Thyroid gland (tissue), 4 donors: ENCODE data around the gene MTFMT. TPM values are rescaled to one million over a fixed set of nuclear protein-coding genes. Genes with fewer than 3 reads are reported as not detected.

Experiments
- DNase-seq, 2 donors: peaks; one replicate each; pipeline ENCODE4 v3.0.0-alpha.2; 2019
- H3K27ac ChIP-seq, 3 donors: fragments of 200-600 bp; sonication (generic); 1 replicate in 2 of 3; 2 replicates in 1 of 3; pipeline ENCODE4 v1.5.1; 2016 to 2019; ENCODE audit warnings: mild to moderate bottlenecking in 1 of 3, moderate library complexity in 1 of 3
- H3K27me3 ChIP-seq: fragments of 200-600 bp; sonication (generic); one replicate; pipeline ENCODE4 v1.5.1; 2019
- H3K36me3 ChIP-seq, 2 donors: fragments of 200-600 bp; sonication (generic); one replicate each; pipeline ENCODE4 v1.5.1; 2016 to 2019
- H3K4me1 ChIP-seq, 2 donors: fragments of 200-600 bp; sonication (generic); one replicate each; pipeline ENCODE4 v1.5.1; 2017 to 2019
- H3K4me3 ChIP-seq, 3 donors: fragments of 200-600 bp; sonication (generic); replicated peaks in 1 of 3; 1 replicate in 2 of 3; 2 replicates in 1 of 3; pipeline ENCODE4 v1.5.1; 2016; ENCODE audit warnings: mild to moderate bottlenecking in 1 of 3
- H3K9me3 ChIP-seq: fragments of 200-600 bp; sonication (generic); one replicate; pipeline ENCODE4 v1.5.1; 2017
- CTCF ChIP-seq, 6 experiments: fragments of 200-600 bp in 3 of 6; fragments of 450-650 bp in 3 of 6; sonication (generic) in 3 of 6; IDR thresholded peaks; one replicate each; pipeline ENCODE4 v1.5.1; 2016 to 2019; ENCODE audit warnings: antibody characterized with exemption in 6 of 6, mild to moderate bottlenecking in 2 of 6, inconsistent platforms in 1 of 6, moderate library complexity in 1 of 6
- POLR2A ChIP-seq, 2 donors: fragments of 450-650 bp; IDR thresholded peaks; one replicate each; pipeline ENCODE4 v1.6.1; 2017; ENCODE audit warnings: antibody characterized with exemption in 2 of 2, mild to moderate bottlenecking in 2 of 2, moderate library complexity in 1 of 2
- WGBS, 2 donors: methylation state at CpG; one replicate each; pipeline ENCODE4 v1.1.5; 2017; 5-methylcytosine and 5-hydroxymethylcytosine counted together
- intact Hi-C: fragments of 100-400 bp; cut with DNase I; formaldehyde crosslinking; loops from one replicate; pipeline ENCODE4 v1.15.1; 2023
- total RNA-seq, 4 donors: library from RNA; depleted of rRNA; stranded (reverse); fragments of >200 nt; gene quantifications; one replicate each; pipeline ENCODE4 v1.2.3, GENCODE V29; 2016

Gene MTFMT
- total RNA-seq, 4 donors from 2014 or later: 20.7 to 31.6 (median 27.1) TPM

DNA sequence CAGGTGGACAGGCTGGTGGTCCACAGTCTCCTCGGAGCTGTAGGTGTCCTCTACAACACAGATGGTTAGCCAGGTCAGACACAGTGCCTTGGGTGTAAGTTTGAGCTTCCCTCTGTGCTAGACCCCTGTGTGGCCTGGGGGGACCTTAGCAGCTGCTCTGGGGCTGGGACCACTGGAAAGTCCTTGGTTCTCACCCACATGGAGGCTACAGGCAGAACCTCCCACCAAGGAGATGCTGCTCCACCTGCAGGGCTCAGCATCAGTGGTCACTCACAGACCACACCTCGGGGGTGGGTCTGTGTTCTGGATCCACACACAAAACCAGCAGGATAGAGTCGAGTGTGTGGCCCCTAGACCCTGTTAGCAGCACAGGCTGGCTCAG lies 29.9 kb upstream of the MTFMT start:
- intact Hi-C loops: no loop called here
- 71 to 86% methylated on average over 1 to 3 of the region's 3 CpGs for WGBS, 2 donors
- Histone ChIP-seq H3K4me3 (no peak overlapping the region), H3K4me1 (peaks cover 0 to 9% of the 10 kb centered on the region in 2 donors), H3K36me3 (no peaks in the 10 kb centered on the region), H3K27me3 (no peaks in the 10 kb centered on the region), H3K9me3 (no peaks in the 10 kb centered on the region), H3K27ac (no peak overlapping the region)
- no peak for TF ChIP-seq CTCF (IDR thresholded peaks at IDR 0.05)
- no peak for TF ChIP-seq POLR2A (IDR thresholded peaks at IDR 0.05)
- DNase-seq: no peak

- no peaks in the 10 kb centered on the region for H3K36me3 ChIP-seq
- H3K4me3 ChIP-seq: no peak overlapping the region
- H3K27me3 ChIP-seq: no peaks in the 10 kb centered on the region
- no peak for TF ChIP-seq POLR2A (IDR thresholded peaks at IDR 0.05)
- no peak for TF ChIP-seq CTCF (IDR thresholded peaks at IDR 0.05)
- H3K9me3 ChIP-seq: no peaks in the 10 kb centered on the region
- 86 to 94% methylated on average over 9 to 15 of the region's 16 CpGs for WGBS, 2 donors
- no peak for DNase-seq
- peaks cover 0 to 9% of the 10 kb centered on the region in 2 donors for H3K4me1 ChIP-seq
- H3K27ac ChIP-seq: no peak overlapping the region
- intact Hi-C loops: no loop called here
These were observed 29.2 kb upstream of the MTFMT start for GRCh38 chr15:65058394-65059368.

DNA sequence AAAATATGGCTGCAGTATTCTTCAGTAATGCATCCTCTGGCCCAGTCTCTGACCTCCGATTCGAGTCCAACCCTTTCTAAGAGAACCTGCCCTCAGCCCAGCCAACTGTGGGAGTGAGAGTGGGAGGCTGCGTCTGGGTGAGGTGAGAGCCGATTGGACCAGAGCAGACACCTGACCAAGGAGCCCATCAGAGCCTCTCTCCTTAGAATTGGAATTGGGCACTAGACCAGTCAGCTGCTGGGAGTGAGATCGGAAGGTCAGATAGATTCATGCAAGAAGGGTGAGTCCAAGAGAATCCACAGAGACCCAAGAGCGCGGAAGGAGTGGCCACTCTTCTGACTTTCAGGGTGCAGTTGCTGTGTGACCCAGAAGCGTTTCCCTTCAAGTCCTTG lies 28.1 kb upstream of the MTFMT start:
- peaks cover 0 to 9% of the 10 kb centered on the region in 2 donors for H3K4me1 ChIP-seq
- WGBS, 2 donors: 89 to 95% methylated on average over 8 of the region's 8 CpGs
- intact Hi-C loops: no loop called here
- H3K9me3 ChIP-seq: no peaks in the 10 kb centered on the region
- no peaks in the 10 kb centered on the region for H3K27me3 ChIP-seq
- DNase-seq: no peak
- H3K4me3 ChIP-seq: no peak overlapping the region
- TF ChIP-seq POLR2A (IDR thresholded peaks at IDR 0.05) (no peak), CTCF (IDR thresholded peaks at IDR 0.05) (no peak)
- no peaks in the 10 kb centered on the region for H3K36me3 ChIP-seq
- H3K27ac ChIP-seq: no peak overlapping the region

- no peaks in the 10 kb centered on the region for H3K9me3 ChIP-seq
- 77 to 83% methylated on average over 8 of the region's 8 CpGs for WGBS, 2 donors
- H3K36me3 ChIP-seq: no peaks in the 10 kb centered on the region
- no peak for TF ChIP-seq CTCF (IDR thresholded peaks at IDR 0.05)
- TF ChIP-seq POLR2A (IDR thresholded peaks at IDR 0.05): no peak
- H3K4me1 ChIP-seq: peaks cover 0 to 9% of the 10 kb centered on the region in 2 donors
- H3K27me3 ChIP-seq: no peaks in the 10 kb centered on the region
- no peak overlapping the region for H3K27ac ChIP-seq
- H3K4me3 ChIP-seq: no peak overlapping the region
- intact Hi-C loops: no loop called here
- DNase-seq: no peak
These were observed 27.6 kb upstream of the MTFMT start for GRCh38 chr15:65056868-65057548.

DNA sequence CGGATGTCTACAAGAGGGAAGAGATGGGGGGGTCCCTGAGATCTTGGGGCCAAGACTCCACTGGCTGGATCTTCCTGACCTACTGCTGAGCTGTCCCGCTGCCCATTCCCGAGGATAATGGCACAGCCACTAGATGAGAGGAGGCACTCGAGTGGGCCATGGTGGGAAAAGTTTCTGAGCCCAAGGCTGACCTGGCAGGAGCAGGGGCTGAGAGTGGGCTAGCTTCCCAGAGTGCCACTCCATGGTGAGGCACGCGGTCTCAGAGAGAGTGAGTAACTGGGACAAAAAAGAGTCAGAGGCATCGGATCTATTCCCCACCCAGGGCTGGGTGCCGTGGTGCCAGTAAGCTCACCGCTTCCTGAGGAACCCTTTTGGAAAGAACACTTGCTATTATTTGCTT lies 26.7 kb upstream of the MTFMT start:
- no peaks in the 10 kb centered on the region for H3K36me3 ChIP-seq
- H3K9me3 ChIP-seq: no peaks in the 10 kb centered on the region
- H3K27me3 ChIP-seq: no peaks in the 10 kb centered on the region
- DNase-seq: no peak
- H3K27ac ChIP-seq: no peak overlapping the region
- H3K4me3 ChIP-seq: no peak overlapping the region
- intact Hi-C loops: no loop called here
- TF ChIP-seq POLR2A (IDR thresholded peaks at IDR 0.05): no peak
- TF ChIP-seq CTCF (IDR thresholded peaks at IDR 0.05): no peak
- 81 to 82% methylated on average over 9 of the region's 9 CpGs for WGBS, 2 donors
- H3K4me1 ChIP-seq: peaks cover 0 to 8% of the 10 kb centered on the region in 2 donors
